Glomerular visceral epithelial cell (primary cell): ENCODE data around the gene CTCF.

Experiments used
- DNase-seq: peaks from one replicate; pipeline ENCODE4 v3.0.0-alpha.2; 2016; ENCODE audit errors: extremely low spot score

Gene CTCF

DNA sequence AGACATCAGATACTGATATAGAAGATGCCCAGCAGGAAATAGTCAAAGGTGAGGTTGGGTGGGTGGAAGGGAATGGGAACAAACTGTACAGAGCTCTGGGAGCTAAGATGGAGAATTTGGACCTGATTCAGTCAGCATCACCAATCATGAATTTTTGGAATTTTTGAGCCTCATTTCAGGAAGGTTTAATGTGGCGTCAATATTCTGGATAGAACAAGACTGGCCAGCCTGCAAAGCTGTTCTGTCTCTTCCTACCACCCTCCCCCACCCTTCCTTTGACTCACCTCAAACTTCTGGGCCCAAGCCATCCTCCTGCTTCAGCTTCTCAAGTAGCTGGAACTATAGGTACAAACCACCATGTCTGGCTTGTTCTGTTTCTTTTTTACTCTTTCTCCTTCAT, 32.6 kb downstream of the CTCF start:
- peak; percentile 18 for DNase-seq

DNA sequence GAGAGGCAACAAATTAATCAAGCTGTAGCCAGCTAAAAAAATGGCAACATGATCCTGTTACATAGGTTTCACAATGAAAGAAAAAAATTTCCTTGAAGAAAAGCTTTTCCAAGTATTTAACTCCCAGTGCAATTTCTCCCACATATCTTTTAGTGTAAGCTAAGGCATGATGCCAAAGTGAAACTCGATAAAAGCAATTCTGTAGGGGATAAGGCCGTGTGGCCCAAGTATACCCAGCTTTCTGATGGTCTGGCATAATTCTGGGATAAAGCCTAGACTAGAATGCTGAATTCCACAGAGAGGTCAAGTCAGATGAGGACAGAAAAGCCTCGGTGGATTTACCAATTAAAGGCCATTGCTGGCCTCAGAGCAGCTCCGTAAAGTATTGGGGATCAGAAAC, 36.2 kb downstream of the CTCF start:
- DNase-seq, result no peak

DNA sequence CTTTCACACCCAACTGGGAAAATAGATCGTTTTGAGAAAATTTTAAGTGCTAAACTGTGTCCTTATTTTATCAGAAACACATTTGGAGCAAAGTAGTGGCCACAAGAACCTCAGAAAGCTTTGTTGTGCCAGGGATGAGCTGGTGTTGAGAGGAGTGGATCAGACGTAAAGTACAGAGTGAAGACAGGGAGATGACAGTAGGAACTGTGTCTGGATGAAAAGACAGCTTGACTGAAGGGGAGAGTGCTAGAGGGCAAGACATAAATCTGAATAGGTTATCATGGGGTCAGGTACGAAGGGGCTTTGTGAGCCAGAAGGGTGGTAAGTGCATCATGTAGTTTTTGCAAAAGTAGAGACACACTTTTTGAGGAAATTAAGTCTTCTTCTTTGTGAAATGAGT, 43.3 kb downstream of the CTCF start:
- no peak for DNase-seq

DNA sequence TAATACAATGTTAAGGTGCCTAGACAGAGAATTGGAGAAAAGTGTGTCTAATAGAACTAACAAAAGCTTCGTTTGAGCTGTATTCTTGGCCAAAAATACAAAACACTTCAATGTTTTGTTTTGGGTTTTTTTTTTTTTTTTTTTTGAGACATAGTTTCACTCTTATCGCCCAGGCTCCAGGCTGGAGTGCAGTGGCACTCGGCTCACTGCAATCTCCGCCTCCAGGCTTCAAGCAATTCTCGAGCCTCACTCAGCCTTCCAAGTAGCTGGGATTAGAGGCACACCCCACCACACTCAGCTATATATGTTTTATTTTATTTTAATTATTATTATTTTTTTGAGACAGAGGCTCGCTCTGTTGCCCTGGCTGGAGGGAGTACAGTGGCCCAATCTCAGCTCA, 44.3 kb downstream of the CTCF start:
- DNase-seq, result no peak

DNA sequence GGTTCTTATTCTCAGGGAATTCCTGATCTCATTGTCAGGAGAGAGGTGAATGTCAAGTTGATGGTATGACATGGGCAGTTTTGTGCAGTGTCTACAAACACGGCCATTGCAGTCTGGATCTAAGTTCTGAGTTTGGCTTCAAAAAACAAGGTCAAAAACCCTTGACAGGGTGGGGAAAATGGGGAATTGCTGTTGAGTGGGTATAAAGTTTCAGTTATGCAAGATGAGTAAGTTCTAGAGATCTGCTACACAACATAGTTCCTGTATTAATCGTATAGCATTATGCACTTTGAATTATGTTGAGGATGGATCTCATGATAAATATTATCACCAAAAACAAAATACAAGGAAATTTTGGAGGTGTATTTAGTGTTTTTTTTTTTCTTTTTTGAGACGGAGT, 46.0 kb downstream of the CTCF start:
- DNase-seq, result no peak

DNA sequence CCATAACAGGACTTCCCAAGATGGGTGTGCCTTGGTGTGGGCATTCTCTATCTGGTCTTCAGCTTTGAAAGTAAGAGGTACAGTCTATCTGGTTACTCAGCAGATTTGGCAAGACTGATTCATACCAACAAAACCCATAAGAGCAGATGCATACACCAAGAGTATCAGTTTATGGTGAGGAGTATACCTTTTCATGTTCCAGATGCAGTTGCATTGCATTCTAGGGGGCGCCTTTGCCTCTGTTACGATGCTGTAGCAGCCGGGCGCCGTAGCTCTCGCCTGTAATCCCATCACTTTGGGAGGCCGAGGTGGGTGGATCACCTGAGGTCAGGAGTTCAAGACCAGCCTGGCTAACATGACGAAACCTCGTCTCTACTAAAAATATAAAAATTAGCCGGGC, 51.5 kb downstream of the CTCF start:
- no peak for DNase-seq

DNA sequence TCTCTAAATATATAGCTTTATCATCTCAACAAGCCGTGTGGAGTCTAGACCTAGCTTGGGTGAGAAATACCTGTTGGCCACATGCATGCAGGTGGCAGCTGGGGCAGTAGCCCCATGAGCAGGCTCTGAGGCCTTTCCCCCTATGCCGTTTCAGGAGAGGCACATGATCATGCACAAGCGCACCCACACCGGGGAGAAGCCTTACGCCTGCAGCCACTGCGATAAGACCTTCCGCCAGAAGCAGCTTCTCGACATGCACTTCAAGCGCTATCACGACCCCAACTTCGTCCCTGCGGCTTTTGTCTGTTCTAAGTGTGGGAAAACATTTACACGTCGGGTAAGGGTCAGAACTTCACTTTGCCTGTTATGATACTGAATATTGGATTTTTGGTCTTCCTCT, 65.9 kb downstream of the CTCF start:
- no peak for DNase-seq

DNA sequence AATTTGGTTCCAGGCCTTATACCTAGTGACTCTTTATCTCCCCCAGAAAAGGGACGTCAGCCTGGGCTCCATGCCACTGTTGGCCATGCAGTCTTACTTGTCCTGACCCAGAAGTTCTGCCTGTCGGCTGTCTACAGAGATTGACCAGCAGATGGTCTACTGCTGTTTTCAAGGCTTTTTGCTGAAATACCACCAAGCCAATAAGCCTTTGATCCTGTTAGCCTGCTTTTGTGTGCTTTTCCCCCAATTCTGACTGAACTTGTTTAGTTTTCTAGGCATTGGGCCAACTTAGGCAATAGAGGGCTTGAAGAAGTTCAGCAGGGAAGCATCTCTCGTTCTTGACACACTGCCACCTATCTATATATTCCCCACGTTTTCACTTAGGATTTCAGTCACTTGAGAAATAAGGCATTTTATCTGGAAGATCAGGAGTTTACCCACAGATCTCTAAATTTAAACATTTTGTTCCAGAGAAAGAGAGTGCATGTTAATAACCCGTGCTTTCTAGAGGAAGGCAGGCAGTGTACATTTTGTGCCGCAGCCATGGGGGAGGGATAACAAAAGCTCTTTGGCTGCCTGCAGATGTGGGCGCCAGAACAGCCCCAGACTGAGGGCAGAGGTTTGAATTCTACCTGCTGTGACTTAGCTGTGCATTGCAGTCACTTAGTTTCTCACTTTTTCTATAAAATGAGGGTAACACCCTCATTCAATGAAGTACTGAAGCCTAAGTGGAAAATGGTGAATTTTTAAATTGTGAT, 70.3 kb downstream of the CTCF start:
- no peak for DNase-seq

DNA sequence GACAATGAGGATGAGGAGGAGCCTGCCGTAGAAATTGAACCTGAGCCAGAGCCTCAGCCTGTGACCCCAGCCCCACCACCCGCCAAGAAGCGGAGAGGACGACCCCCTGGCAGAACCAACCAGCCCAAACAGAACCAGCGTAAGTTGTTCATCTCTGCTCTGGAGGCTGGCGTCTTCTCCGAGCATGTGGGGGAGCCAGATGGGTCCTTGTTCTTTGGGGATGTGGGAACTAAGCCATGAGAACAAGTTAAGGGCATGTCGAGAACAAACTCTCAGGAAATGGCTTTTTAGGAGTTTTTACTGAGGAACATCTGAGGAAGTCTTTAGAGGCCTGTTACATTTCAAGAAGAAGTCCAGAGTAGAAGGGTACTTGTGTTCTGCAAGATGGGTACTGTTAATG, 74.4 kb downstream of the CTCF start:
- DNase-seq, result no peak

DNA sequence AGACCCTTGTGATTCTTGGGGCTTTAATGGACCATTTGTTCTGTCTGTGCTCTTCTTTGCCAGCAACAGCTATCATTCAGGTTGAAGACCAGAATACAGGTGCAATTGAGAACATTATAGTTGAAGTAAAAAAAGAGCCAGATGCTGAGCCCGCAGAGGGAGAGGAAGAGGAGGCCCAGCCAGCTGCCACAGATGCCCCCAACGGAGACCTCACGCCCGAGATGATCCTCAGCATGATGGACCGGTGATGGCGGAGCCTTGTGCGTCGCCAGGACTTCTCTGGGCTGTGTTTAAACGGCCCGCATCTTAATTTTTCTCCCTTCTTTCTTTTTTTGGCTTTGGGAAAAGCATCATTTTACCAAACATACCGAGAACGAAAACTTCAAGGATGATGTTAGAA, 75.3 kb downstream of the CTCF start:
- no peak for DNase-seq

DNA sequence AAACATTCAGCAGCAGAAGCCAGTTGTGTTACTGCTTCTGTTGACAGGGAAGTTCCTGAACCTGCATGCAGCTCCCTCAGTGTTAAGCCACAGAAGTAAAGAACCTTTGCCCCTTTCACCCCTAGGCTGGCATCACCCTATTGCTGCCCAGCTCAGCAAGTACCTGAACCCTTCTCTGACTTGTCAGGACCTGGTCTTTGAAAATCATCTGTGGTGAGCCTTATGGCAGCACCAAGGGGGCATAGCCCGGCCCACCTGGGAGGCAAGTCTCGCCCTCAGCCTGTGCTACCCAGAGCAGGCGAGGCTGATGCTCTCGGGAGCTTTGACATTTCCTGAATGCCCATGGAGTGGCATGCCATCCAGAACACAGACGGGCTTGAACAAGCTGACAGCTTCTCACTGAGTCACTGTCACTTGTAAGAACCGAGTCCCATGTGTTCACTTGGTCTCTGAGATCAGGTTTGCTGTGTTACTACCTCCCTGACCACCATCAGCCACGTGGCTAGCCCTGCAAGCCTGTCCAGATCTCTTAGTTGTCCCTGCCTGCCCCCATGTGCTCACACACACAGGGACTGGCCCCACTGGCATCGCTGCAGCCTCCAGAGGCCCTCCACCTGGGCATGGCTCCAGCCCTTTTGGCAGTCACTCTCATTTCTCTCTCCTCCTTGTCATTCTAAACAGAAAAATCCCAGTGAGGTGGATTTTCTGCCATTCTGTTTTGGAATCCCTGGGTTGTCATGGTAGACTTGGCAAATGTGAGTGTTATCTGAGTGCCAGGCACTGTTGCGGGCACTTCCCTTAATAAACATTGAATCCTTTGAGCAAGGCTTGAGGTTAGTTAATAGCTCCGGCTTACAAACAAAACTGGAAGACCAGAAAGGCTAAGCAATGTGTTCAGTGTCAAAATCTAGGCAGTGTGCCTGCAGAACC, 79.7 kb downstream of the CTCF start:
- DNase-seq, result no peak

DNA sequence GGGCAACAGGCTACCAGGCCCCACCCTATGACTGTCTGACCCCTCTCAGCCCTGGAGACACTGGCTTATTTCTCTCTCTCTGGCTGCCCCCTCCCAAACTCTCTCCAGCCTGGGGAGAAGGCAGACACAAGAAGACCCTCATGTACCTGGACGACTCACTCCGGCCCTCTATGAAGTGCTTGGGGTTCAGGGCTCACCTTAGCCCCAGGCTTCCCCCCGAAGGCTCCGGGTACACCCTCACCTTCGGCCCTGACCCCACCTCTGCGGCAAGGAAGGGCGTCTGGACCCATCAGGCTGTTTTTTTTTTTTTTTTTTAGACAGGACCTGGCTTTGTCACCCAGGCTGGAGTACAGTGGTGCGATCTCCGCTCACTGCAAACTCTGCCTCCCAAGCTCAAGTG, 81.7 kb downstream of the CTCF start:
- DNase-seq, result no peak

DNA sequence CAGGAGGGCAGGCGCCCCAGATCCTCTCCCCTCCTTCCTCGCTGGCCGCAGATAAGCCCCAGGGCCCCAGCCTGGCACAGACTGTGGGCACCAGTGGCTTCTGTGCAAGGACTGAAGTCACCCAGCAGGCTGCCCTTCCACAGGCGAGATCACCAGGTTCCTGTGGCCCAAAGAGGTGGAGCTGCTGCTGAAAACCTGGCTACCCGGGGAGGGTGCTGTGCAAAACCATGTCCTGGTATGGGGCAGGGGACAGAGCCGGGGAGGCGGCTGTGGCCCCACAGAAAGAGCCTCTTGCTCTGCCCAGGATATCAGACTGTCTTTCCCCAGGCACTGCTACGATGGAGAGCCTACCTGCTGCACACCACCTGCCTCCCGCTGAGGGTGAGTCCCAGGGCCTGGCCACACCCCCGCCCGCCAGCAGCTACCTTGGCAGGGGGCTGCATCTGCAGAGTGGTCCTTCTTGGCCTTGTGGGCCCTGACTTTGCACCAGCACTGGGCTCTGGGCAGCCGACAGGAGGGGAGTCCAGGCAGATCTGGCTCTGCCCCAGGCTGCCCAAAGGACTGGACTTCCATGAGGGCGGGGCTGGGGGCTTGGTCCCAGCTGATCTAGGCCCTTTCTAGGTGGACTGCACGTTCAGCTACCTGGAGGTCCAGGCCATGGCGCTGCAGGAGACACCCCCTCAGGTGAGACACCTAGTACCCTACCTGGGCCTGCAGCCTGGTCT, 83.2 kb downstream of the CTCF start:
- DNase-seq, result no peak

DNA sequence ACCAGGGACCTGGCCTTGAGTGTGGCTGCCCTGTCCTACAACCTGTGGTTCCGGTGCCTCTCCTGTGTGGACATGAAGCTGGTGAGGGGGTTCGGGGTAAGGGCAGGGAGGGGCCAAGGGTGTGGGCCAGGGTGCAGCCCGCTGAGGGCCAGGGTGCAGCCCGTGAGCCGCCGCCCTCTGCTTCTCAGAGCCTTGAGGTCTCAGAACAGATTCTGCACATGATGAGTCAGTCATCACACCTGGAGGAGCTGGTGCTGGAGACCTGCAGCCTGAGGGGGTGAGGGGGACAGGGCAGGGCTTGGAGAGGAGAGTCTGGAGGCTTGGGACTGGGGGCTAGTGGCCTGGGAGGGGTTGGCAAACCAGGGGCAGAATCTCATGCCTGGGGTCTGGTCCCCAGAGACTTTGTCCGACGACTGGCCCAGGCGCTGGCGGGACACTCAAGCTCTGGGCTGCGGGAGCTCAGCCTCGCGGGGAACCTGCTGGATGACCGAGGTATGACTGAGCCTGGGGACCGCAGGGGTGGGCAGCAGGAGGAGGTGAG, 84.9 kb downstream of the CTCF start:
- DNase-seq, result no peak

DNA sequence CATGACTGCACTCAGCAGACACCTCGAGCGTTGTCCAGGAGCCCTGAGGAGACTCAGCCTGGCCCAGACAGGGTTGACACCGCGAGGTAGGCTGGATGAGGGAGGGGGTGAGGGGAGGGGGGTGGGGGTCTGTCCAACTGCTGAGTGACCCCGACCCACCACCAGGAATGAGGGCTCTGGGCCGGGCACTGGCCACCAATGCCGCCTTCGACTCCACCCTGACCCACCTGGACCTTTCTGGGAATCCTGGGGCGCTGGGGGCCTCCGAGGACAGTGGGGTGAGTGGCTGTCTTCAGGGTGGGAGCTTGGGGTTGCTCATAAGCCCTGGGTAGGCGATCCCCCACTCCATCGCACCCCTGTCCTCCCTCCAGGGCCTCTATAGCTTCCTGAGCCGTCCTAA, 85.4 kb downstream of the CTCF start:
- no peak for DNase-seq

DNA sequence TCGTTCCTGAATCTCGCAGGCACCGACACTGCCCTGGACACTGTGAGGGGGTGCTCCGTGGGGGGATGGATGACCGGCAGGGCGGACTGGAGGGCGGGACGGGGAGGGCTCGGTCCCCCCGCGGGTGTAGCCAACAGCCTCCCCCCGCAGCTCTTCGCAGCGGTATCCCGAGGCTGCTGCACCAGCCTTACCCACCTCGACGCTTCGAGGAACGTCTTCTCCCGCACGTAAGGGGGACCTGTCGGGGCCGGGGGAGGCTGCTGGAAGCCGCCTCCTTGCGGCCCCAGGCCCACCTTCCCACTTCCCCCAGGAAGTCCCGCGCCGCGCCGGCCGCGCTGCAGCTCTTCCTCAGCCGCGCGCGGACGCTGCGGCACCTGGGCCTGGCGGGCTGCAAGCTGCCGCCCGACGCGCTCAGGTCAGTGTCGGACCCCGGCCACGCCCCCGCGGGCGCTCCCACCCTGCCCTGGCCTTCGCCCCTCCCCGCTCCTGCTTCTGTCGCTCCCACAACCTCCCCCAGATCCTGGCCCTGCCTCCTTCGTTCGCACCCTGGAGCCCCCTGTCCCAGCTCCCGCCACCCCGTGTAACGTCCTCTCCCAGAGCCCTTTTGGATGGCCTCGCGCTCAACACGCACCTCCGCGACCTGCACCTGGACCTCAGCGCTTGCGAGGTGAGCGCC, 85.9 kb downstream of the CTCF start:
- DNase-seq, result no peak

DNA sequence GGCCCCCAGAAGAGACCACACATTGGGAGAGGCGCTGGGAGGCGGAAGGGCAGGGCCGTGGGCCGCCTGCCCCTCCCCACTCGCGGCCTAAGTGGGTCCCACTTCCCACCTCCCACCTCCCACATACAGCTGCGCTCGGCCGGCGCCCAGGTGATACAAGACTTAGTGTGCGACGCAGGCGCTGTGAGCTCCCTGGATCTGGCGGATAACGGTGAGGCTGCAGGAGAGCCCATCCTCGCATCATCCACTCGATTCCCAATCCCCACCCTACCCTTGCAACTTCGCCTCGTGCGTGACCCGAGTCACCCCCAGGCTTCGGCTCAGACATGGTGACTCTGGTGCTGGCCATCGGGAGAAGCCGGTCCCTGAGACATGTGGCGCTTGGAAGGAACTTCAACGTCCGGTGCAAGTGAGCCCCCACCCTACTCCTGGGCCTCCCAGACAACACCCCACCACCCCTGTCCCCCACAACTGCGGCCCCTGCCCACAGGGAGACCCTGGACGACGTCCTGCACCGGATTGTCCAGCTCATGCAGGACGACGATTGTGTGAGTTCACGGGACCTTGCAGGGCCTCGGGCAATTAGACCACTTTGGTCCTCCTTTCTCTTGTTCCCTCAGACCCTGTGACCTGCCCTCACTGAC, 86.6 kb downstream of the CTCF start:
- DNase-seq, result no peak

DNA sequence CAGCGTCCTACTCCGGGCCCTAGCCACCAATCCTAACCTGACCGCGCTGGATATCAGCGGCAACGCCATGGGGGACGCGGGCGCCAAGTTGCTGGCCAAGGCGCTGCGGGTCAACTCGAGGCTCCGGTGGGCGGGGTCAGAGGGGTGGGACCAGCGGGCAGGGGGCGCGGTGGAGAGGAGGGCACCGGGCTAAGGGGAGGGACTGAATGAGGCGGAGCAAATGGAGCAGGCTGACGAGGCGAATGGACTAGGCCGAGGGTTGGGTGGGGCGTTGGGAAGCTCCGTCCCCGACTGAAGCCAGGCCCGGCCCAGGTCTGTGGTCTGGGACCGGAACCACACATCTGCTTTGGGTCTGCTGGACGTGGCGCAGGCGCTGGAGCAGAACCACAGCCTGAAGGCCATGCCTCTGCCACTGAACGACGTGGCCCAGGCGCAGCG, 87.2 kb downstream of the CTCF start:
- DNase-seq, result no peak

DNA sequence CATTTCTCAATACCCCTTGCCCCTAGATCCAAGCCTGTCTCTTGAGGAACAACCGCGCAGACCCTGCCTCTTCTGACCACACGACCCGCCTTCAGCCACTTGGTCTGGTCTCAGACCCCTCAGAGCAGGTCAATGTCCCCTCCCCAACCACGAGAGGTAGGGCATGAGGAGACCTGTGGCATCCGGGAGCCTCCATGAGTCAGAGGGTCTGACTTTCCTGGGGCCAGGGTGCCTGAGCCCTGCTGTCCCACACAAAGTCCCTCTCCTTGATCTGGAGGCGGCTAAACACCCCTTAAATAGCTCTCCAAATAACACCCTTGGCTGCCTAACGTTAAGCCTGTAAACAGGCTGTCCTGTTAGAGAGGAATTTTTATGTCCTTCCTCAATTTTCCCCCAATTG, 87.7 kb downstream of the CTCF start:
- no peak for DNase-seq

DNA sequence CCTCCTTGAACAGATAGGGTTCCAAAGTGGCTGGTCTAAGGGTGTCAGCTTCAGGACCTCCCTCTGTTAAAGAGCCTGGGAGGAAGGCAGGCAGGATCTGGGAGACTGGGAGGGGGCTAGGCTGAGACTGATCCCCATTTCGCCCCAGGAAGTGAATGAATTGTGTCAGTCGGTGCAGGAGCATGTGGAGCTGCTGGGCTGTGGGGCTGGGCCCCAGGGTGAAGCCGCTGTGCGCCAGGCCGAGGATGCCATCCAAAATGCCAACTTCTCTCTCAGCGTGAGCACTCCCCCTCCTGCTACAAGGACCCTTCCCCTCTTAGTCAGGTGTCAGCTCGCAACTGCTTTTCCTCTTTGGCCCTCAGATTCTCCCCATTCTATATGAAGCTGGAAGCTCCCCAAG, 88.7 kb downstream of the CTCF start:
- DNase-seq, result no peak

DNA sequence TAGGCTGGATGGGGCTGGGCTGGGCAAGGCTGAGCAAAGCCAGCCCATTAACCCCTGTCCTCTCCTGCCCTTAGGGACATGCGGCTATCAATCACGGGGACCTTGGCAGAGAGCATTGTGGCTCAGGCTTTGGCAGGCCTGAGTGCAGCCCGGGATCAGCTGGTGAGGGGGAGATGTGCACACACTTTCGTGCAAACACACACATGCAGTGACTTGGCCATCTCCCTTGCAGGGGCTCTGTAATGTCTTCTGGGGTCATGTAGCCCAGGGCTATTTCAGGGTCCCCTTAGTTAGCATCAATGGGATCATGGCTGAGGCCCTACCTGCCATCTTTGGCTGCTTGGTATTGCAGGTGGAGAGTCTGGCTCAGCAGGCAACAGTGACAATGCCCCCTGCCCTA, 89.5 kb downstream of the CTCF start:
- DNase-seq, result no peak
